HG02678 (cell line): ENCODE measurements around the gene CCR6.
"Not testable (repeated sequence)": the region's sequence is repeated elsewhere in the genome, so short reads cannot be mapped to it uniquely, and the experiment has no call there.

ENCODE experiments used
- ATAC-seq: cut with Tn5 transposase; IDR thresholded peaks from one replicate; pipeline ENCODE4 v1.9.1; 2021; ENCODE audit warnings: mild to moderate bottlenecking, moderate library complexity; ENCODE audit not compliant: unreplicated experiment

The CCR6 gene

GRCh38 chr6:167122827-167123657, at the start of gene CCR6:
TSS of gene CCR6 (plus strand) at chr6:167123096. CDS start at chr6:167136135, 13,039 bp downstream.
- ATAC-seq: peak; percentile 28

DNA sequence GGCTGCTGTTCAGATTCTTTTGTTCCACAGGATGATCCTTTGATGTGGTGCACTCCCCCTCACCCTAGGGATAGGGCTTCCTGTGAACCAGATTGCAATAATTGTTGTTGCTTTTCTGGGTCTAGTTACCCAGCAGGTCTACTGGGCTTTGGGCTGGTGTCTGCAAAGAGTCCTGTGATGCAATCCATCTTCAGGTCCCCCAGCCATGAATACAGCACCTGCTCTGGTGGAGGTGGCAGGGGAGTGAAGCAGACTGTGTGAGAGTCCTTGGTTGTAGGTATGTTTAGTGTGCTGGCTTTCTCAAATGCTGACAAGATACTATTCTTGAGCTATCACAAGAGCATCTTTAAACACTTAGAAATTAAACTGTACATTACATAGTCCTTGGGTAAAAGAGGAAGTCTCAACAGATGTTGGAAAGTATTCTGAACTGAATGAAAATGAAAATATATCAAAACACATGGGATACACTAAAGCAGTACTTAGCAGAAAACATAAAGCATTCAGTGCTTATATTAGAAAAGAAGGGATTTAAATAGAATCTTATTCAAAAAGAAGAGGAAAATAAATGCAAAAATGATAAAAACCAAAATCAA, 49.1 kb upstream of the CCR6 start:
- no peak for ATAC-seq

DNA sequence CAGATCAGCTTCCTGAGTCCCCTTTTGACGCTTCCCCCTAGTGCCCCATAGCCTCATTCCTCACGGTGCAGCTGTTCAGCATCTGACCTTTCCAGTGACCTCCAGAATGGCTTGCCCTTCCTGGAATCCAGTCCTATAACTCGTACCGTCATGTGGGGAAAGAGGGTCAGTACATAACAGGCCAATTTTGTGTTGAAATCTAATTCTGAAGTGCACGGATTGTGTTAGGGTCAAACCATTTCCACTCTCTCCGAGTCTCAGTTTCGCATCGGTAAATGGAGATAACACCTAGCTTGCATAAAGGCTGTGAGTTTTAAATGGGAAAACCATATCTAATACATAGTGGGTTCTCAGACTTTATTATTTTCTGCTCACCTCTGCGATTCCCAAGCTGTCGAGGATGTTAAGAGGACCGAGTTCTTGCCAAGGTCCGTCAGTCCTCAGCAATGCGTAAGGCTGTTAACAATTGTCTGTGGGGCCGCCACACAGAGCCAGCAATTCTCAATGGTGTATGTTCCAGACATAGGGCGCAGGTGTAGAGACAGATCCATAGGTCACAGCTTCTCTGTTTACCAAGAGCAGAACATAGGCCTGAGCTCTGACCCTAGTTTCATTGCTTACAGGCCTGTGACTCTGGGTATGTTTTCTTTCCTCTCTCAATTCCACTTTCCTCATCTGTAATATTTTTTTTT, 45.5 kb upstream of the CCR6 start:
- no peak for ATAC-seq

DNA sequence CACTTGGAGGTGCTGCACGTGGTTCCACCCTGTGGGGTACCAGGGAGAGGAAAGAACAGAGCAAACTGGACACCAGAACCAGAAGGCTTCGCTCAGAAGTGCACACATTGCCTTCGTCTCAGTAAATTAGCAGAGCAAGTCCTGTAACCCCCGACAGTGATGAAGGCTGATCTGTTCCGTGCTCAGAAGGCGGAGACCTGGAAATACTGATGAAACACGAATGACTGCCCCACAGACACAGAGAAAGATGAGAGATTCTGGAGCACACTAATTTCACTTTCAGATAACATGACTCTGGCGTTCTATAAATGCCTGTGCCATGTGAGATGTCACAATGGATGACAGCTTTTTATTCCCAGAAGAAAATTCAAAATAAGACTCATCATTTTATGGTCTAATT, 44.2 kb upstream of the CCR6 start:
- no peak for ATAC-seq

GRCh38 chr6:167079853-167080297, 43.0 kb upstream of the CCR6 start:
- peak; percentile 99 for ATAC-seq

DNA sequence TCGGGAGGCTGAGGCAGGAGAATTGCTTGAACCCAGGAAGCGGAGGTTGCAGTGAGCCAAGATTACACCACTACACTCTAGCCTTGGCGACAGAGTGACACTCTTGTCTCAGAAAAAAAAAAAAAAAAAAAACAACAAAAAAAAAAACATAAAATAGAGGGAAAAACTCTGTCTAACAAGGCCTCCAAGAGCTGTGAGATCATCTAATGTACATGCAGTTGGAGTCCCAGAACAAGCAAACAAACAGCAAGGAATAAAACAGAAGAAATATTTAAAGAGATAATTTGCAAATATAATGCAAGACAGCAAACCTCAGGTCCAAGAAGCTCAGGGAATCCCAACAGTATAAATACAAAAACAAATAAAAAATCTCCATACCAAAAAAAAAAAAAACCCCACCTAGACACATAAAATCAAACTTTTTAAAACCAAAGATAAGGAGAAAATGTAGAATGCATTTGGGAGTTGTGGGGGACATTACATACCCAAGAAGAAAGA, 35.0 kb upstream of the CCR6 start:
- ATAC-seq: no peak

DNA sequence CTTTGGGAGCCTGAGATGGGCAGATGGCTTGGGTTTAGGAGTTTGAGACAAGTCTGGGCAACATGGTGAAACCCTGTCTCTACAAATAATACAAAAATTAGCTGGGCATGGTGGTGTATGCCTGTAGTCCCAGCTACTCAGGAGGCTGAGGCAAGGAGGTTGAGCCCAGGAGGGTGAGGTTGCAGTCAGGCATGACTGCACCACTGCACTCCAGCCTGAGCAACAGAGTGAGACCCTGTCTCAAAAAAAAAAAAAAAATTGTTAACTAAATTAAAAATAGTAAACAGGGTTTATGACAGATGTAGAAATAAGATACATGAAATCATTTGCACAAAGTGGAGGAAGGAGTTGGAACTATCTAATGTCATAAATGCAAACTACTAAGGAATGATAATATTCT, 34.2 kb upstream of the CCR6 start:
- ATAC-seq: not testable (repeated sequence)

DNA sequence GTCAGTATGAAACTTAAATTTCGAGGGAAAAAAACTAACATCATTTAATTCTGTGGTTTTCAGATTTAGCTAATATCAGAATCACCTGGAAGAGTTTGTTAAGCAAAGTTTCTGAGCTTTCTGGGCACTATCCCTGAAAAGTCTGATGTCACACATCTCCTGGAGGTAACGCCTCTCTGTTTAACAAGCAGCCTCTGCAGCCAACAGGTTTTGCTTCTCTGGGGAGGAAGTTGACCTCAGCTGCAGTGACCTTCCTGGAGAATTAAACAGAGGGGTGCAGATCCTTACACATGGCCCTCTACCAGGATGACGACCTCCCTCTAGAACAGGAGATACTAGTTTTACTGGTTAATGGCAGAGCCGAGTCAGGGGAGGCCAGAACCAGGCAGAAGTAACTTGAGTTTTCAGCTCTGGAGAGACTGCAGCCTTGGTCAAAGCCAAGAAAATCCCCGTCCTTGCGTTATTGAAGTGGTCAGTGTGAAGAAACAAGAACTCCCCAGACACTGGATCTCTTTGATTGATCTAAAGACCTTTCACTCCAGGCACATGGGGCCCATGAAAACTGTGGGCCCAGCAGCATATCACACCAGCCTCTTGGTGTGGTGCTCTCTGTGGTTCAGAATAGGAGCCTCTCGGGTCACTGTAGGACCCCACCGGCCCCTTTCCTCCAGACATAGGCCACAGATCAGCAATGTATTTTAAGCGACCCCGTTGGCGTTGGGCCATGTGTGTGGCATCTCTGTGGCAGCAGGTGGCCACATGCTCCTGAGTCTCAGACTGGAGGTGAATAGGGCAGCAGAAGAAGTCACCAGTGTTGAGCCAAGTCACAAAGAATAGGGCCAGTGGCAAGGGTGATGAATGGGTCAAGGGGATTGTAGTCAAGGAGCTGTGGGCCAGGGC, 33.4 kb upstream of the CCR6 start:
- ATAC-seq: no peak

- ATAC-seq: no peak
Measured at GRCh38 chr6:167090171-167090570, 32.7 kb upstream of the CCR6 start.

DNA sequence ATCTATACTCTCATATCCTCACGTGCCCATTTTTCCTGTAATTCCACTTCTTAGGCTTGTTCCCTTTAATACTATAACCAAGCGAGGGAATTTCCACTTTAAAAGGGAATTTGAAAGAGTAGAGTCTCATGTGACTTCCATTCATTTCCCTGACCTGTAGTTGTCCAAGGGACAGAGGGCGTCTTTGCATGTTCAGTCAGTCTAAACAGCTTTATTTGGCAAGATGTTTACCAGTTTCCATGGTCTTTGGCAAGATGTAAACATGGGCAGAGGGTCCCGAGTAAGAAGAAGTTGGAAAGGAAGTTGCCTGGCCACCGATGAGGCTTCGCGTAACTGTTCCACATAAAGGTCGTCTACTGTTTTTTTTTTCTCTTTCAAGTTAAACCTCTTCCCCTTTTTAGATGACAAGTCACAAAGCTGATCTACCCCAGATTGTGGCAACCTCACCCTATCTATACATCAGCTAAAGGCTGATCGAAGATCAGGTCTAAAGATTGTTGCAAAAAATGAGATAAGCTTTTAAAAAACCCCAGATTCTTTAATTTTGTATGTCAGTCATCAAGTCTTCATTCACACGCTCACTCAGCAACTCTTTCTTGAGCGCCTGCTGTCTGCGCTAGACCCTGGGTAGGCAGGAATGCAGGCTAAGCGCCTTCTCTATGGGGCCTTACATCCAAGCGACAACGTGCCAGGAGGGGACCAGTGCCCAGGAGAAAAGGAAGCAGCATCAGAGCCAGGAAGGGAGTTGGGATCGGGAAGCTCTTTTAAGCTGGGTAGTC, 31.7 kb upstream of the CCR6 start:
- ATAC-seq: no peak

DNA sequence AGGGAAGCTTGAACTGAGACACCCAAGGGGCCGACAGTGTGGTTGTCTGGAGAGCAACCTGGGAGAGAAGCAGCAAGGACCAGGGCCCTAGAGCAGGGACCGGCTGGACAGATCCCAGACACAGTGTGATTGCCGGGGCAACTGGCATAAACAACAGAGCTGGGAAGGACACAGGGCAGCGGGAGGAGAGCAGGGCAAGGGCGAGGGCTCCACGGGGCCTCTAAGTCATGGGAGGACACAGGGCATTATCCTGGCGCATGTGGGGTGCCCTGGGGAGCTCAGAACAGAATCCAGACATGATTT, 31.1 kb upstream of the CCR6 start:
- ATAC-seq: no peak

DNA sequence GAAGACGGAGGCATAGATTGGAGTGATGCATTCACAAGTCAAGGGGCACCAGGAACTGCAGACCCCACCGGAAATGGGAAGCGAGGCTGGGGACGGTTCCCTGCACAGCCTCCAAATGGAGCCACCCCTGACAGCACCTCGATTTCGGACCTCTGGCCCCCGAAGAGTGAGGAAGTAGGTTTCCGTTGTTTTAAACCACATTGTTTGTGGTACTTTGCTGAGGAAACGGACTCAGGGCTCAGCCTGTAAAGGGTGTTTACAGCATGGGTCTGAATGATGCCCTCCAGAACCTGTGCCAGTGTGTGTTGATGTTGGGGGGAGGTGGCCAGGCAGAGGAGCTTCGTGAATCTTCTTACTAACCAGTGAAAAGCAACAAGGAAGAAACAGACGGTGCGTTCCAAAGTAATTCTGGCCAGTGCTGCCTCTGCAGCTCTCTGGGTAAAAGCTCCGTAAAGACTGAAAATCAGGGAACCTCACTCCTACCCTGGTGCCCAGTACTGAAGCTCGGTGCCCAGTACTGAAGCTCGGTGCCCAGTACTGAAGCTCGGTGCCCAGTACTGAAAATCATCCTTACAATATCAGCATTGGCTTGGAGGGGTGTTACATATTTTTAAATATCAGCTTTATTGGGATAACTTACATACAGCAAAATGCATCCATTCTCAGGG, 30.1 kb upstream of the CCR6 start:
- ATAC-seq: no peak

- no peak for ATAC-seq
Measured at GRCh38 chr6:167093406-167093921, 29.4 kb upstream of the CCR6 start.

DNA sequence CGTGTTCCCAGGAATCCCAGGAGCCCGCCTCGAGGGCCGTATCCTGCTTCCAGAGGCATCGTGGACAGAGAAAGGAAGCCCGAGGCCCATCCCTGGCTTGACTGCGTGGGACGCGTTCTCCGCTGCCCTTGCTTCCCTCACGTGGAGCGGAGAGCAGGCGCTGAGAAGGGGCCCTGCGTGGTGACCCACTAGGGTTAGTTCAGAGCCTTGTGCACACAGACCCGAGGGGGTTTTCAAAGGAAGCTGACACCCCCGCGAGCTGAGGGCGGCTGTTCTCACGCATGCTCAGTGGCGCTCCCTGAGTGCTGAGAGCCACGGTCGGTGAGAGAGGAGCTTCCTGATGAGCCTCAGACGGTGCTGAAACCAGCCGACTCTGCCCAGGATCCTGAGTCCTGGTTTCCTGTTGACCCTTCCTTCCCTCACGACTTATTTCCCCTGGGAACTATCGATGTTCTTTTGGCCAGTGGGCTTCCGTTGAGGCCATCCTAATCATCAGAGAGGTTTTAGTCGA, 28.9 kb upstream of the CCR6 start:
- ATAC-seq: peak; percentile 47

DNA sequence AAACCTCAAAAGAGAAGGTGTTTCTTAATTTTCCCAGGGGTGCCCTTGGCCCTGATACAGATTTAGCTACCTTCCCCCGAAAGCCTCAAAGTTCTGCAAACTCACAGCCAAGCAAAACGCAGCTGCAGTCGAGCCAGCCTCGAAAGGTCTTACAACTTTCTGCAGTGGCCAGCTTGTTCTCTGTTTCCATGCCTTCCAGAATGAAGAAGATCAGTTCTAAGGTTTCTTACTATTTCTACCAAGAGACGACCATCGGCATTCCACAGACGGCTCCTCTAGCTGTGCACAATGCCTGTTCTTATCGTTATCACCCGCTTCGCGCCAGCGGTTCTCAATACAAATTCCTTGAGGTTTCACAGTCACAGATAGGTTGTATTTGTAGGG, 28.5 kb upstream of the CCR6 start:
- ATAC-seq: peak; percentile 21

- ATAC-seq: peak; percentile 44
Measured at GRCh38 chr6:167094820-167095637, 27.9 kb upstream of the CCR6 start.

DNA sequence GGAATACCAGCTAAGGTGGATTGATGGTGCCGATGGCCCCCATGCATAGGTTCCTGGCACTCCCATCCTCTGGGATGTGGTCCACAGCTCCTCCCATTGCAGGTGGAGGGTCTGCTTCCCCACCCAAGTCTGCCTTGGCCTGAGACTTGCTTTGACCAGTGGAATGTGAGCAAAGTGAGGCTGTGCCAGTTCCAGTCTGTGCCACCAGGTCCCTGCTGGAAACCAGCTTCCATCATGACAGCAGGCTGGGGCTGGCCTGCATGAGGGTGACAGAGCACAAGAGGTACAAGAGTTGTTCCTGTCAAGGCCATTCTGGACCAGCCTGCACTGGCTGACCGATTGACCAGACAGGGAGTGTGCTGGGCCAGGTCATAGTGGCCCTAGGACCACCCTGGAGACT, 27.0 kb upstream of the CCR6 start:
- ATAC-seq: no peak

- ATAC-seq: no peak
Measured at GRCh38 chr6:167096991-167097390, 25.9 kb upstream of the CCR6 start.
